H9 (cell line): Measurements from ENCODE around the gene SLC35A4. TPM values are rescaled to one million over a fixed set of nuclear protein-coding genes. Genes with fewer than 3 reads are reported as not detected.
"Not testable (repeated sequence)": the region's sequence is repeated elsewhere in the genome, so short reads cannot be mapped to it uniquely, and the experiment has no call there.

Experiments
- DNase-seq: peaks from one replicate; pipeline ENCODE4 v3.0.0-alpha.2; 2017
- H2AFZ ChIP-seq: one replicate; pipeline ENCODE4 v1.6.1; 2013; ENCODE audit warnings: mild to moderate bottlenecking, low read length, control low read depth, moderate library complexity
- H2AK5ac ChIP-seq: 2 replicates; pipeline ENCODE4 v1.6.1; 2013; ENCODE audit warnings: low read length, control low read depth, mixed read lengths; ENCODE audit not compliant: insufficient read length
- H2BK120ac ChIP-seq: one replicate; pipeline ENCODE4 v1.6.1; 2013; ENCODE audit warnings: low read depth, mild to moderate bottlenecking, low read length, control low read depth, inconsistent platforms; ENCODE audit not compliant: poor library complexity, severe bottlenecking
- H2BK12ac ChIP-seq: 2 replicates; pipeline ENCODE4 v1.6.1; 2013; ENCODE audit warnings: low read length, control low read depth, mixed read lengths, low read depth; ENCODE audit not compliant: insufficient read length
- H2BK15ac ChIP-seq: 2 replicates; pipeline ENCODE4 v1.6.1; 2013; ENCODE audit warnings: low read depth, low read length, control low read depth
- H2BK20ac ChIP-seq: one replicate; pipeline ENCODE4 v1.6.1; 2013; ENCODE audit warnings: low read depth, mild to moderate bottlenecking, low read length, control low read depth, inconsistent platforms; ENCODE audit not compliant: poor library complexity, severe bottlenecking
- H2BK5ac ChIP-seq: 2 replicates; pipeline ENCODE4 v1.6.1; 2013; ENCODE audit warnings: low read length, control low read depth, mixed read lengths; ENCODE audit not compliant: insufficient read length
- H3K14ac ChIP-seq: 2 replicates; pipeline ENCODE4 v1.6.1; 2013; ENCODE audit warnings: low read length, control low read depth; ENCODE audit not compliant: insufficient read depth
- H3K18ac ChIP-seq: 2 replicates; pipeline ENCODE4 v1.6.1; 2013; ENCODE audit warnings: low read depth, mild to moderate bottlenecking, mixed read lengths, low read length, control low read depth; ENCODE audit not compliant: insufficient read length
- H3K23ac ChIP-seq: 2 replicates; pipeline ENCODE4 v1.6.1; 2013; ENCODE audit warnings: low read length, control low read depth, mixed read lengths, low read depth; ENCODE audit not compliant: insufficient read length
- H3K23me2 ChIP-seq: 2 replicates; pipeline ENCODE4 v1.6.1; 2013; ENCODE audit warnings: low read depth, mild to moderate bottlenecking, mixed read lengths, low read length, control low read depth; ENCODE audit not compliant: insufficient read length, poor library complexity, severe bottlenecking
- H3K27ac ChIP-seq: 2 replicates; pipeline ENCODE4 v1.5.1; 2013; ENCODE audit warnings: low read length, control low read depth, mixed read lengths, low read depth; ENCODE audit not compliant: insufficient read length
- H3K27me3 ChIP-seq: 2 replicates; pipeline ENCODE4 v1.6.1; 2013; ENCODE audit warnings: low read length, control low read depth, inconsistent platforms; ENCODE audit not compliant: insufficient read depth
- H3K4ac ChIP-seq: 2 replicates; pipeline ENCODE4 v1.6.1; 2013; ENCODE audit warnings: low read depth, mild to moderate bottlenecking, control low read depth, inconsistent platforms, low read length, moderate library complexity
- H3K4me1 ChIP-seq: 2 replicates; pipeline ENCODE4 v1.6.1; 2013; ENCODE audit warnings: low read length, control low read depth, inconsistent platforms; ENCODE audit not compliant: insufficient read depth
- H3K4me2 ChIP-seq: 2 replicates; pipeline ENCODE4 v1.6.1; 2013; ENCODE audit warnings: low read length, control low read depth, mixed read lengths; ENCODE audit not compliant: insufficient read length, insufficient read depth
- H3K56ac ChIP-seq: 2 replicates; pipeline ENCODE4 v1.6.1; 2013; ENCODE audit warnings: low read depth, mild to moderate bottlenecking, mixed read lengths, low read length, control low read depth; ENCODE audit not compliant: insufficient read length
- H3K79me1 ChIP-seq: 2 replicates; pipeline ENCODE4 v1.6.1; 2013; ENCODE audit warnings: low read depth, mild to moderate bottlenecking, moderate library complexity, low read length, control low read depth, inconsistent platforms; ENCODE audit not compliant: insufficient read depth, poor library complexity, severe bottlenecking
- H3K79me2 ChIP-seq: 2 replicates; pipeline ENCODE4 v1.6.1; 2013; ENCODE audit warnings: low read length, control low read depth, inconsistent platforms; ENCODE audit not compliant: insufficient read depth
- H3K9ac ChIP-seq: 2 replicates; pipeline ENCODE4 v1.6.1; 2013; ENCODE audit warnings: low read length, control low read depth, mixed read lengths; ENCODE audit not compliant: insufficient read length; ENCODE audit errors: extremely low read depth
- H3K9me3 ChIP-seq: one replicate; pipeline ENCODE4 v1.6.1; 2013; ENCODE audit warnings: low read depth, low read length, inconsistent platforms; ENCODE audit not compliant: control insufficient read depth
- H3T11ph ChIP-seq: one replicate; pipeline ENCODE4 v1.6.1; 2013; ENCODE audit warnings: mild to moderate bottlenecking, low read length, control low read depth, inconsistent platforms
- H4K20me1 ChIP-seq: one replicate; pipeline ENCODE4 v1.6.1; 2013; ENCODE audit not compliant: control insufficient read depth, insufficient read length, insufficient read depth
- H4K5ac ChIP-seq: 2 replicates; pipeline ENCODE4 v1.6.1; 2013; ENCODE audit warnings: low read depth, mild to moderate bottlenecking, mixed read lengths, low read length, control low read depth; ENCODE audit not compliant: insufficient read length
- H4K8ac ChIP-seq: replicated peaks from 2 replicates; pipeline ENCODE4 v1.6.1; 2013; ENCODE audit warnings: low read length, control low read depth, mixed read lengths, low read depth; ENCODE audit not compliant: insufficient read length
- H4K91ac ChIP-seq: 2 replicates; pipeline ENCODE4 v1.6.1; 2013; ENCODE audit warnings: low read depth, mild to moderate bottlenecking, moderate library complexity, mixed read lengths, low read length, control low read depth; ENCODE audit not compliant: insufficient read length
- H3K27ac Mint-ChIP-seq, 3 experiments: 2 replicates in 2 of 3; 3 replicates in 1 of 3; pipeline ENCODE4 v1.8.0; 2020 to 2021; ENCODE audit warnings: mixed read lengths in 3 of 3, mild to moderate bottlenecking in 1 of 3, moderate library complexity in 1 of 3
- H3K27me3 Mint-ChIP-seq: 2 replicates; pipeline ENCODE4 v1.8.0; 2021; ENCODE audit warnings: low read depth, mild to moderate bottlenecking, moderate library complexity, mixed read lengths
- H3K36me3 Mint-ChIP-seq, 3 experiments: 2 replicates in 2 of 3; 3 replicates in 1 of 3; pipeline ENCODE4 v1.8.0; 2020 to 2021; ENCODE audit warnings: low read depth in 3 of 3, mixed read lengths in 3 of 3; ENCODE audit not compliant: insufficient read depth in 1 of 3
- H3K4me1 Mint-ChIP-seq, 2 experiments: 2 replicates each; pipeline ENCODE4 v1.8.0; 2020; ENCODE audit warnings: mixed read lengths in 2 of 2
- H3K4me3 Mint-ChIP-seq, 2 experiments: 2 replicates in 1 of 2; 3 replicates in 1 of 2; pipeline ENCODE4 v1.8.0; 2020 to 2021; ENCODE audit warnings: mild to moderate bottlenecking in 2 of 2, mixed read lengths in 2 of 2, moderate library complexity in 1 of 2
- H3K9me3 Mint-ChIP-seq, 2 experiments: 2 replicates in 1 of 2; 3 replicates in 1 of 2; pipeline ENCODE4 v1.8.0; 2020; ENCODE audit warnings: mild to moderate bottlenecking in 2 of 2, mixed read lengths in 2 of 2, moderate library complexity in 1 of 2
- CTCF ChIP-seq: fragments of 200-600 bp; sonication (generic); conservative IDR thresholded peaks from 3 replicates; pipeline ENCODE4 v1.8.0; 2021; ENCODE audit warnings: antibody characterized with exemption, mild to moderate bottlenecking
- WGBS: extraction: QIAGEN DNeasy Blood & Tissue Kit; methylation state at CpG from one replicate; pipeline ENCODE4 v1.1.7; 2013; ENCODE audit warnings: missing lambda C conversion rate, low lambda C conversion rate, mixed read lengths; ENCODE audit not compliant: insufficient read length; ENCODE audit errors: extremely low coverage; 5-methylcytosine and 5-hydroxymethylcytosine counted together
- total RNA-seq: library from RNA; stranded (reverse); gene quantifications from 2 replicates; pipeline ENCODE4 v1.2.1, GENCODE V29; 2021

SLC35A4 gene
- total RNA-seq, 1 experiment from 2014 or later: 92.0 TPM

GRCh38 chr5:140602147-140602546 is 37.5 kb downstream of the SLC35A4 start:
- Histone ChIP-seq H2BK20ac (no peak overlapping the region), H3K23me2 (no peaks in the 10 kb centered on the region), H2BK120ac (no peak overlapping the region), H3K18ac (no peak overlapping the region), H2BK12ac (no peak overlapping the region), H3K23ac (no peak overlapping the region), H2AK5ac (no peak overlapping the region), H3K27me3 (no peaks in the 10 kb centered on the region), H3K56ac (no peak overlapping the region), H2BK5ac (no peak overlapping the region), H3K79me1 (no peaks in the 10 kb centered on the region), H2AFZ (no peak overlapping the region), H4K8ac (no peak overlapping the region), H3T11ph (no peak overlapping the region), H3K9me3 (no peaks in the 10 kb centered on the region), H3K4me1 (no peaks in the 10 kb centered on the region), H3K14ac (no peak overlapping the region), H4K20me1 (no peaks in the 10 kb centered on the region), H3K27ac (no peak overlapping the region), H3K79me2 (no peaks in the 10 kb centered on the region), H3K4ac (no peak overlapping the region), H2BK15ac (no peak overlapping the region), H4K91ac (no peak overlapping the region), H4K5ac (no peak overlapping the region), H3K4me2 (no peak overlapping the region), H3K9ac (no peak overlapping the region)
- WGBS: no CpG with 5 or more reads among the region's 4 CpGs
- Mint-ChIP-seq H3K4me3 (no peak overlapping the region), H3K36me3 (no peaks in the 10 kb centered on the region), H3K4me1 (no peaks in the 10 kb centered on the region), H3K27ac (no peak overlapping the region; a peak in 1 of 7 replicates), H3K9me3 (peaks cover 14 to 21% of the 10 kb centered on the region in 2 experiments; a peak in 4 of 5 replicates), H3K27me3 (peaks cover 7% of the 10 kb centered on the region)
- no peak for DNase-seq
- no peak for TF ChIP-seq CTCF

DNA sequence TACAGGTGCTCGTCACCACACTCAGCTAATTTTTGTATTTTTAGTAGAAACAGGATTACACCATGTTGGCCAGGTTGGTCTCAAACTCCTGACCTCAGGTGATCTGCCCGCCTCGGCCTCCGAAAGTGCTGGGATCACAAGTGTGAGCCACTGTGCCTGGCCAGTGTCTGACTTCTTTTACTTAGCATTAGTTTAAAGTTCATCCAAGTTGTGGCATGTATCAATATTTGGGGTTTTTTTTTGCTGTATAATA is 38.7 kb downstream of the SLC35A4 start:
- H3K4me3 Mint-ChIP-seq, H3K27me3 ChIP-seq, H3K27ac Mint-ChIP-seq, H2BK15ac ChIP-seq, H3K18ac ChIP-seq, H4K8ac ChIP-seq, H3K56ac ChIP-seq, H2BK120ac ChIP-seq, H3K4me1 Mint-ChIP-seq, H3K27me3 Mint-ChIP-seq, H3K79me2 ChIP-seq, H3K23me2 ChIP-seq, H3K4ac ChIP-seq, H2AFZ ChIP-seq, H3K36me3 Mint-ChIP-seq, H3K79me1 ChIP-seq, H3K23ac ChIP-seq, H4K20me1 ChIP-seq, H4K5ac ChIP-seq, H2BK12ac ChIP-seq, H3K9ac ChIP-seq, H2BK20ac ChIP-seq, H2BK5ac ChIP-seq, H3K14ac ChIP-seq, H3K9me3 ChIP-seq, H2AK5ac ChIP-seq, H3K27ac ChIP-seq, H3T11ph ChIP-seq, H3K4me2 ChIP-seq, DNase-seq, H4K91ac ChIP-seq, H3K4me1 ChIP-seq: not testable (repeated sequence)
- peaks cover 14 to 27% of the 10 kb centered on the region in 2 experiments; a peak in 4 of 5 replicates for H3K9me3 Mint-ChIP-seq
- WGBS: no CpG with 5 or more reads among the region's 4 CpGs
